ENCODE data around the gene SLC30A2. TPM values are rescaled to one million over a fixed set of nuclear protein-coding genes. Genes with fewer than 3 reads are reported as not detected.

SLC30A2 gene
- total RNA-seq, 1 experiment from 2014 or later = 0.07 TPM

DNA sequence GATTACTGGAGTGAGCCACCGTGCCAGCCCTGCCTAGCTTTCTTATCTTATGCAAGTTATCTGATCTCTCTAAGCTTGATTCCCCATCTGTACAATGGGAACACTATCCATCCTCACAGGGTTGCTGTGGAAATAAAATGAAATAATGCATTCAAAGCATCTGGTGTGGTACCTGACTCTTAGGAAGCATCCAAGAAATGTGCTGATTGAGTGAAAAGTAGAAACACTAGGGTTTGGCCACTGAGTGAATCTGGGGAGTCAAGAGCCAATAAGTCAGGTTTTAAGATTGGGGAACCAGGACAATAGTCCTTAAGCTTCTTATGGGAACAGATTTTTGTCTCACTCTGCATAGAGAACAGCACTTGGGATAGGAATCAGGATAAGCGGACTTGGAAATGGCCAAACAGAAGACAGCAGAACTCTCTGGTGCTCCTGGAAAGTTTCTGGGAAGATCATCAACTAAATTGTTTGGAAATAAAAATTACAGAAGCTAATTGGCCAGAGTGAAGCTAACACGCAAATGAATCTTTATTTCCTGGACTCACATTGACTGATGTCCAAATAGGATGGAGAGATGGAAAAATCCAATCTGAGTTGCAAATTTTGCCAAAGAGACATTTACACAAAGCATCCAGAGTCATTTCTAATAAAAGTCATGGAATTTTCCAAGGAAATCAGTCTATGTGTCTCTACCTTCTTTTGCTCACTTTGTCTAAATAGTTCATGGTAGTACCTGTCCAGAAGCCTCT is 51.3 kb downstream of the SLC30A2 start:
- BruUV-seq (replicated peaks) = no TSS peak
- no peak overlapping the region for H3K4me2 ChIP-seq (ENCODE audit: low read length)
- H3K36me3 ChIP-seq (ENCODE audit: low read depth, low read length) = no peaks in the 10 kb centered on the region
- ATAC-seq (no peak), DNase-seq (no peak)
- no peaks in the 10 kb centered on the region for H4K20me1 ChIP-seq (ENCODE audit: low read length)
- H3F3A ChIP-seq (ENCODE audit: low read length, unreplicated experiment) = no peaks in the 10 kb centered on the region
- H3K4me1 ChIP-seq (ENCODE audit: insufficient read depth, low read length) = peaks cover 24% of the 10 kb centered on the region
- no peak overlapping the region for H3K4me3 ChIP-seq (ENCODE audit: low read length)
- intact Hi-C loops (cut with micrococcal nuclease) = loop anchor here (5.0 kb wide), 1 partner anchor 172 kb away; no protein-coding TSS in a partner anchor
- no peak overlapping the region for H3K9ac ChIP-seq (ENCODE audit: low read length)
- no peak overlapping the region for H3K27ac ChIP-seq (ENCODE audit: low read length)
- no peaks in the 10 kb centered on the region for H3K27me3 ChIP-seq (ENCODE audit: low read length)
- TF ChIP-seq, protein P1, sequence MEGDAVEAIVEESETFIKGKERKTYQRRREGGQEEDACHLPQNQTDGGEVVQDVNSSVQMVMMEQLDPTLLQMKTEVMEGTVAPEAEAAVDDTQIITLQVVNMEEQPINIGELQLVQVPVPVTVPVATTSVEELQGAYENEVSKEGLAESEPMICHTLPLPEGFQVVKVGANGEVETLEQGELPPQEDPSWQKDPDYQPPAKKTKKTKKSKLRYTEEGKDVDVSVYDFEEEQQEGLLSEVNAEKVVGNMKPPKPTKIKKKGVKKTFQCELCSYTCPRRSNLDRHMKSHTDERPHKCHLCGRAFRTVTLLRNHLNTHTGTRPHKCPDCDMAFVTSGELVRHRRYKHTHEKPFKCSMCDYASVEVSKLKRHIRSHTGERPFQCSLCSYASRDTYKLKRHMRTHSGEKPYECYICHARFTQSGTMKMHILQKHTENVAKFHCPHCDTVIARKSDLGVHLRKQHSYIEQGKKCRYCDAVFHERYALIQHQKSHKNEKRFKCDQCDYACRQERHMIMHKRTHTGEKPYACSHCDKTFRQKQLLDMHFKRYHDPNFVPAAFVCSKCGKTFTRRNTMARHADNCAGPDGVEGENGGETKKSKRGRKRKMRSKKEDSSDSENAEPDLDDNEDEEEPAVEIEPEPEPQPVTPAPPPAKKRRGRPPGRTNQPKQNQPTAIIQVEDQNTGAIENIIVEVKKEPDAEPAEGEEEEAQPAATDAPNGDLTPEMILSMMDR (conservative IDR thresholded peaks at IDR 0.05; ENCODE audit: low read depth, low read length) = no peak
- TF ChIP-seq EZH2phosphoT487 (IDR thresholded peaks at IDR 0.05; ENCODE audit: borderline replicate concordance, low read length) (no peak), EZH2 (IDR thresholded peaks at IDR 0.05; ENCODE audit: low read length, unreplicated experiment) (no peak)
- ChIA-PET POLR2A (ENCODE audit: unreplicated experiment) (interaction anchor here (0.6 to 0.9 kb wide), 2 partner anchors 86 to 146 kb away, joined by 4 read pairs; no protein-coding TSS in a partner anchor), CTCF (no interaction called here)
- 0 out of 2 replicates have a peak, but pooled peaks cover 4% of the 10 kb centered on the region for H3K79me2 ChIP-seq (ENCODE audit: low read length)
- H3K9me2 ChIP-seq (replicated peaks; ENCODE audit: low read length) = no peaks in the 10 kb centered on the region
- H3K9me3 ChIP-seq (ENCODE audit: low read length) = no peaks in the 10 kb centered on the region
- no peak overlapping the region for H2AFZ ChIP-seq (ENCODE audit: low read length)

DNA sequence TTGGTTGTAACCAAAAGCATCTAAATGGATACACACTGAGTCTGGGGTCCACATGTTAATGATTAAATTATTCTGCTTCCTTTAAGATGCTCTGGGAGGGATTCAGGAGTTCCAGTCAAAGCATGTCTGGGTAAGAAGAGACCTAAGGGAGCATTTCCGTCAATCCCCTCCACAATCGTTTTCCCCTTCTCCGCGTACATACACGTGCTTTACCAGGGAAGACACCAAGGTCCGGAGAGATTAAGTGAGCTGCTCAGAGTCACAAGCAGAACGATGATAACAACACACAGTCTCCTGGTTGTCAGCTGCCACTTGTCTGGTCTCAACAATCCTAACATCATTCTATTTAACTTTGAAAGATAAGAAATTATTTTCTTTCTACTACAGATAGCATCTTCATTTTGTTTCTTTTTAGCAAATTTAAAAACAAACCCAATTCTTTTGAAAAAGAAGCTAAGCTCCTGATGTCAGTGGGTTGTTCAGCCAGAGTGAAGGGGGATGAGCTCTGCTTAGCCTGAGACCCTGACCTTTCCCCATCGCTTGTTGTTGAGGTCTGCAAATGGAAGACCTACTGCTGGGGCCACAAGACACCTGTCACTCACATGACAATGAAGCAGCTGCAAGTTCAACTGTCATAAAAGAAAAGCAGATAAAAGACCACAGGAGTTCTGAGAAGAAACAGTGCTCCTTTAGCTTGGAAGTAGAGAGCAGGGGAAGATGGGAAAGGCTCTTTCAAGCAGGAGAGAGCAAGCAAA is 52.5 kb downstream of the SLC30A2 start:
- no peaks in the 10 kb centered on the region for H3K9me3 ChIP-seq (ENCODE audit: low read length)
- DNase-seq (no peak), ATAC-seq (no peak)
- H3K27me3 ChIP-seq (ENCODE audit: low read length) = no peaks in the 10 kb centered on the region
- H3K27ac ChIP-seq (ENCODE audit: low read length) = no peak overlapping the region
- H3K9me2 ChIP-seq (replicated peaks; ENCODE audit: low read length) = no peaks in the 10 kb centered on the region
- intact Hi-C loops (cut with micrococcal nuclease) = no loop called here
- H2AFZ ChIP-seq (ENCODE audit: low read length) = no peak overlapping the region
- no peak overlapping the region for H3K4me2 ChIP-seq (ENCODE audit: low read length)
- H4K20me1 ChIP-seq (ENCODE audit: low read length) = no peaks in the 10 kb centered on the region
- peaks cover 23% of the 10 kb centered on the region for H3K4me1 ChIP-seq (ENCODE audit: insufficient read depth, low read length)
- TF ChIP-seq, protein P1 (conservative IDR thresholded peaks at IDR 0.05; ENCODE audit: low read depth, low read length) = no peak
- TF ChIP-seq EZH2 (IDR thresholded peaks at IDR 0.05; ENCODE audit: low read length, unreplicated experiment) = no peak
- no peak for TF ChIP-seq EZH2phosphoT487 (IDR thresholded peaks at IDR 0.05; ENCODE audit: borderline replicate concordance, low read length)
- H3K36me3 ChIP-seq (ENCODE audit: low read depth, low read length) = no peaks in the 10 kb centered on the region
- 0 out of 2 replicates have a peak, but pooled peaks cover 4% of the 10 kb centered on the region for H3K79me2 ChIP-seq (ENCODE audit: low read length)
- no peak overlapping the region for H3K9ac ChIP-seq (ENCODE audit: low read length)
- ChIA-PET CTCF (interaction anchor here (0.6 kb wide), 1 partner anchor 538 kb away, joined by 3 read pairs; no protein-coding TSS in a partner anchor), POLR2A (ENCODE audit: unreplicated experiment) (interaction anchor here (0.9 kb wide), 1 partner anchor 85 kb away, joined by 4 read pairs; no protein-coding TSS in a partner anchor)
- no TSS peak for BruUV-seq (replicated peaks)
- H3F3A ChIP-seq (ENCODE audit: low read length, unreplicated experiment) = no peaks in the 10 kb centered on the region
- H3K4me3 ChIP-seq (ENCODE audit: low read length) = no peak overlapping the region

Measured in PC-3 (cell line).